Parathyroid adenoma (tissue), 2 donors: ENCODE data around the gene ZMYND8.

Experiments used
- H2AFZ ChIP-seq: fragments of 300-600 bp; sonication (generic); one replicate; pipeline ENCODE4 v1.7.0; 2017; ENCODE audit warnings: antibody characterized with exemption, mild to moderate bottlenecking
- H3K27ac ChIP-seq: fragments of 300-600 bp; sonication (generic); one replicate; pipeline ENCODE4 v1.7.0; 2017
- H3K27me3 ChIP-seq: fragments of 300-600 bp; sonication (generic); one replicate; pipeline ENCODE4 v1.7.0; 2017; ENCODE audit warnings: low read length; ENCODE audit not compliant: control insufficient read depth, insufficient read depth
- H3K36me3 ChIP-seq: fragments of 300-600 bp; sonication (generic); one replicate; pipeline ENCODE4 v1.7.0; 2017; ENCODE audit warnings: low read length; ENCODE audit not compliant: control insufficient read depth, insufficient read depth
- H3K4me1 ChIP-seq: fragments of 300-600 bp; sonication (generic); one replicate; pipeline ENCODE4 v1.7.0; 2017; ENCODE audit warnings: control low read depth
- H3K4me2 ChIP-seq: fragments of 300-600 bp; sonication (generic); one replicate; pipeline ENCODE4 v1.7.0; 2017; ENCODE audit warnings: low read length
- H3K4me3 ChIP-seq: fragments of 300-600 bp; sonication (generic); one replicate; pipeline ENCODE4 v1.7.0; 2017; ENCODE audit warnings: low read depth, low read length
- H3K79me2 ChIP-seq: fragments of 300-600 bp; sonication (generic); one replicate; pipeline ENCODE4 v1.7.0; 2017; ENCODE audit warnings: control low read depth
- H3K9ac ChIP-seq: fragments of 300-600 bp; sonication (generic); one replicate; pipeline ENCODE4 v1.7.0; 2017; ENCODE audit warnings: mild to moderate bottlenecking
- H3K9me3 ChIP-seq: fragments of 300-600 bp; sonication (generic); one replicate; pipeline ENCODE4 v1.7.0; 2017; ENCODE audit warnings: low read length; ENCODE audit not compliant: control insufficient read depth
- CTCF ChIP-seq: fragments of 300-600 bp; sonication (generic); IDR thresholded peaks from one replicate; pipeline ENCODE4 v1.7.0; 2017; ENCODE audit warnings: antibody characterized with exemption, mild to moderate bottlenecking
- donor health status: primary hyperparathyroidism.

ZMYND8 gene

DNA sequence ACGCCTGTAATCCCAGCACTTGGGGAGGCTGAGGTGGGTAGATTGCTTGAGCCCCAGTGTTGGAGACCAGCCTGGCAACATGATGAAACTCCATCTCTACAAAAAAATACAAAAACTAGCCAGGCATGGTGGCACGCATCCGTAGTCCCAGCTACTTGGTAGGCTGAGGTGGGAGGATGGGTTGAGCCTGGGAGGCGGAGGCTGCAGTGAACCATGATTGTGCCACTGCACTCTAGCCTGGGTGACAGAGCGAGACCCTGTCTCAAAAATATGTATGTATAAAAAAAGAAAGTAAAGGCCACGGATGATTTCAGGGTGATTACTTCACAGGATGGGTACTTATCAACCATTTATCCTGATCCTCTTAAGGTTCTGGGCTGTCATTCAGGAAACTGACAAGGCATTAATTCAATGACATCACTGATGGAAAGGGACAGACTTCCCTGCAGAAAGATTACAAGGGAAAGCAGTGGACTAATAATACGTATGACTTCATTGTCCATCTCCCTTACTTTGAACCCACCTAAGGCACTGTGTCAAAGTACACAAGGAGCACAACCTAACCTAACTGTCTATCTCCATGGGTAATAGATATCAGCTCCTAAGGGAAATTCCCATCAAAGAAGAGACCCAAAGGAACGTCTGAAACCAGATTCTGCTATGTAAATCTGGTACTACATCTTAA lies 61.2 kb downstream of the ZMYND8 start:
- H3K36me3 ChIP-seq: no peaks in the 10 kb centered on the region
- no peak overlapping the region for H2AFZ ChIP-seq
- H3K79me2 ChIP-seq: peaks cover 31% of the 10 kb centered on the region
- H3K9me3 ChIP-seq: no peaks in the 10 kb centered on the region
- no peak overlapping the region for H3K9ac ChIP-seq
- no peak for TF ChIP-seq CTCF
- no peaks in the 10 kb centered on the region for H3K4me1 ChIP-seq
- H3K4me3 ChIP-seq: no peak overlapping the region
- H3K27me3 ChIP-seq: no peaks in the 10 kb centered on the region
- H3K4me2 ChIP-seq: no peak overlapping the region
- no peak overlapping the region for H3K27ac ChIP-seq

DNA sequence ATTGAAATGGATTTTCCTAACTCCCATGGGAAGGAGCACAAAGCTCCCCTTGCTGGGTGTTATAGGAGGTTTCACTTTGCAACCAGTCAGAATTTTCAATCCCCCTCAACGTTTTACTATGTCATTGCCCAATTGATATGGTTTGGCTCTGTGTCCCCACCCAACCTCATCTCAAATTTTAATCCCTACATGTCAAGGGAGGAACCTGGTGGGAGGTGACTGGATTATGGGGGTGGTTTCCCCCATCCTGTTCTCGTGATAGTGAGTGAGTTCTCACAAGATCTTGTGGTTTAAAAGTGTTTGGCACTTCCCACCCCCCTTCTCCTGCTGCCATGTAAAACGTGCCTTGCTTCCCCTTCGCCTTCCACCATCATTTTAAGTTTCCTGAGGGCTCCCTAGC lies 62.9 kb downstream of the ZMYND8 start:
- Histone ChIP-seq H3K36me3 (no peaks in the 10 kb centered on the region), H3K4me1 (no peaks in the 10 kb centered on the region), H3K27me3 (no peaks in the 10 kb centered on the region), H3K9ac (no peak overlapping the region), H3K4me2 (no peak overlapping the region), H3K79me2 (peaks cover 30% of the 10 kb centered on the region), H3K4me3 (no peak overlapping the region), H2AFZ (no peak overlapping the region), H3K9me3 (no peaks in the 10 kb centered on the region), H3K27ac (no peak overlapping the region)
- no peak for TF ChIP-seq CTCF

GRCh38 chr20:47292581-47292980 lies 63.9 kb downstream of the ZMYND8 start:
- H3K79me2 ChIP-seq: peaks cover 31% of the 10 kb centered on the region
- no peak overlapping the region for H3K27ac ChIP-seq
- H3K27me3 ChIP-seq: no peaks in the 10 kb centered on the region
- no peak overlapping the region for H3K9ac ChIP-seq
- H3K4me2 ChIP-seq: no peak overlapping the region
- TF ChIP-seq CTCF: no peak
- H2AFZ ChIP-seq: no peak overlapping the region
- no peaks in the 10 kb centered on the region for H3K4me1 ChIP-seq
- H3K9me3 ChIP-seq: no peaks in the 10 kb centered on the region
- no peak overlapping the region for H3K4me3 ChIP-seq
- H3K36me3 ChIP-seq: no peaks in the 10 kb centered on the region

DNA sequence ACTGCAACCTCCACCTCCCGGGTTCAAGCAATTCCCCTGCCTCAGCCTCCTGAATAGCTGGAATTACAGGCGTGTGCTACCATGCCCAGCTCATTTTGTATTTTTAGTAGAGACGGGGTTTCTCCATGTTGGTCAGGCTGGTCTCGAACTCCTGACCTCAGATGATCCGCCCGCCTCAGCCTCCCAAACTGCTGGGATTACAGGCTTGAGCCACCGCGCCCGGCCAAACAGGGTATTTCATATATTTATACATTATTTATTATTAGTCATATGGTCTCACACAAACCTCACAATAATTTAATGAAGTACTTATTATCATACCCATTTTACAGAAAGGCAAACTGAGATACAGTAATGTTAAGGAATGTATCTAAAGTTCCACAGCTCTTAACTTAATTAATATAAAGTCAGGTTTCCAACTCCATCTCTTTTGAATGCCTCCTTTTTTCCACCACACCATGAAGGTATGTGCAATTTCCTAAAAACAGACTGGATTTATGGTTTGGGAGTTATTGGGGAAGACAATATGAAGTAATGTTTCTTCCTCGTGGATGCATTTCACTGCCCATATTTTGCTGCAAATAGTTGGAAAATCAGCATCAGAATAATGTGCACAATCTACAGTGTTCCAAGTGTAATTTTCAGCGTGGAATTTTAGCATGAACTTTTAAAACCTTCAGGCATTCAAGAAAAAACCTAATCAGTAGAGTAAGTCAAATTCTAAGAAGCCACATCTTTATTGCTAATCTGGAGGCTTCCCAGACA lies 65.7 kb downstream of the ZMYND8 start:
- H2AFZ ChIP-seq: no peak overlapping the region
- H3K9ac ChIP-seq: no peak overlapping the region
- no peak for TF ChIP-seq CTCF
- H3K27me3 ChIP-seq: no peaks in the 10 kb centered on the region
- peaks cover 15% of the 10 kb centered on the region for H3K79me2 ChIP-seq
- no peaks in the 10 kb centered on the region for H3K4me1 ChIP-seq
- no peak overlapping the region for H3K4me3 ChIP-seq
- H3K27ac ChIP-seq: no peak overlapping the region
- H3K36me3 ChIP-seq: no peaks in the 10 kb centered on the region
- no peak overlapping the region for H3K4me2 ChIP-seq
- no peaks in the 10 kb centered on the region for H3K9me3 ChIP-seq
